Caki2 (cell line): ENCODE data around the gene VSIG10. TPM values are rescaled to one million over a fixed set of nuclear protein-coding genes. Genes with fewer than 3 reads are reported as not detected.
A peak's percentile ranks its signal among the peaks of the same experiment; 100 is the strongest.
"Not testable (repeated sequence)": the region's sequence is repeated elsewhere in the genome, so short reads cannot be mapped to it uniquely, and the experiment has no call there.

ENCODE experiments used
- DNase-seq: peaks from one replicate; pipeline ENCODE4 v3.0.0-alpha.2; 2015; ENCODE audit warnings: low read depth
- in situ Hi-C: cut with HindIII; loops from 2 replicates; pipeline ENCODE4 v1.10.0; 2016; ENCODE audit warnings: low sequenced_read_pairs, low pct_unique_long_range_greater_than_20kb, mixed read lengths
- total RNA-seq: library from RNA; depleted of rRNA; stranded (reverse); fragments of >200 nt; shearing (Covaris generic); gene quantifications from 2 replicates; pipeline ENCODE4 v1.2.3, GENCODE V29; 2014; ENCODE audit warnings: low replicate concordance; rRNA removed

The VSIG10 gene, protein sequence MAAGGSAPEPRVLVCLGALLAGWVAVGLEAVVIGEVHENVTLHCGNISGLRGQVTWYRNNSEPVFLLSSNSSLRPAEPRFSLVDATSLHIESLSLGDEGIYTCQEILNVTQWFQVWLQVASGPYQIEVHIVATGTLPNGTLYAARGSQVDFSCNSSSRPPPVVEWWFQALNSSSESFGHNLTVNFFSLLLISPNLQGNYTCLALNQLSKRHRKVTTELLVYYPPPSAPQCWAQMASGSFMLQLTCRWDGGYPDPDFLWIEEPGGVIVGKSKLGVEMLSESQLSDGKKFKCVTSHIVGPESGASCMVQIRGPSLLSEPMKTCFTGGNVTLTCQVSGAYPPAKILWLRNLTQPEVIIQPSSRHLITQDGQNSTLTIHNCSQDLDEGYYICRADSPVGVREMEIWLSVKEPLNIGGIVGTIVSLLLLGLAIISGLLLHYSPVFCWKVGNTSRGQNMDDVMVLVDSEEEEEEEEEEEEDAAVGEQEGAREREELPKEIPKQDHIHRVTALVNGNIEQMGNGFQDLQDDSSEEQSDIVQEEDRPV
- total RNA-seq = 14.9 and 80.6 TPM in 2 replicates

DNA sequence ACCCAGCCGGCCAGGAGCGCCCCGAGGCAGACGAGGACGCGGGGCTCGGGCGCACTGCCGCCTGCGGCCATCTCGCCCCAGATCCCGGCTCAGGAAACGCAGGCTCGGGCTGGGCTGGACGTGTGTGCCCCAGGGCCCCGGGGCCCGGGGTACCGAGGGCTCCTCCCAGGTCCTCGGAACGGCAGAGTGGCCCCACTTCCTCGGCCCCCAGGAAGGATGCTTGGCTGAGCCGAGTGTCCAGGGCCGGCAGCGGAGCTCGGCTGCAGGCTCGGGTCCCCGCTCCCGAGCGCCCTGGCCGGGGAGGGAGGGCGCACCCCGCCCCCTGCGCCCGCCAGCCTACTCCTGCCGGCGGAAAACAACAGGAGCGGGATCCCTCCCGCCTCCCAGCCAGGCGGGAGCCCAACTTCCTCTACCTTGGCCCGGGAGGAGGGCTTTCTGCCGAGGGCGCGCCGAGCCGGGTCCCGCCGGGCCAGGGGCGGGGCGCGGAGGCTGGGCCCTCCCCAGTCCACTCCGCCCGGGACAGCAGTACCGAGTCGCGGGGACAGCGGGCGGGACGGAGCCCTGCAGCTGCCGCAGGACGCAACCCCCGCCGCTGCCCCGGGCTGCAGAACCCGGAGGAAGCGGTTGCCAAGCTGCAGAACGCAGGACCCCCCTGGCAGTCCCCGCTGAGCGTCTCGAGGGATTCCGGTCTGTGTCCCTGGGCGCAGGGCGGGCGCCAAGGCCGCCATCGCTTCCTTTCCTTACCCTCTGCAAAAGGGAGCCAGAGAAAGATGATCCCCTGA is at the start of gene VSIG10:
Gene VSIG10 (minus strand): TSS at position 411 of the 782 bp plus-strand sequence. CDS start 340 bp downstream, at position 71.
- peak; percentile 90 for DNase-seq
- in situ Hi-C loops = no loop called here

DNA sequence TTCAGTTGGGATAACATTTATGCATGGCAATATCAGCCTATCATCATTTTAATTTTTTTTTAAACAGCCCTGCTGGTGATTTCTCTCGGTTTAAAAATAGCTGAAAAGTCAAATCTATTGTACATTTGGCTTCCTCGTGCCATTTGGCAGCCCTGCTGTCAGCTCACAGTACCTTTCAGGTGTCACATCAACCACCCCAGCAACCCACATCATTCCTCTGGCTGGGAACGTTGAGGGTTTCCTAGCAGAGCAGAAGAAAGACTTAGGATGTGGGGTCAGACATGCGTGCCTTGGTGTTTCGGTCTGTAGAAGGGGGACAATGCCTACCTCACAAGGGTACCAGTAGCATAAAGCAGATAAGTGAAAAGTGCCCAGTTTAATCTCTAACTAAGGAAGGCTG is 47.9 kb upstream of the VSIG10 start:
- DNase-seq = no peak
- in situ Hi-C loops = no loop called here

DNA sequence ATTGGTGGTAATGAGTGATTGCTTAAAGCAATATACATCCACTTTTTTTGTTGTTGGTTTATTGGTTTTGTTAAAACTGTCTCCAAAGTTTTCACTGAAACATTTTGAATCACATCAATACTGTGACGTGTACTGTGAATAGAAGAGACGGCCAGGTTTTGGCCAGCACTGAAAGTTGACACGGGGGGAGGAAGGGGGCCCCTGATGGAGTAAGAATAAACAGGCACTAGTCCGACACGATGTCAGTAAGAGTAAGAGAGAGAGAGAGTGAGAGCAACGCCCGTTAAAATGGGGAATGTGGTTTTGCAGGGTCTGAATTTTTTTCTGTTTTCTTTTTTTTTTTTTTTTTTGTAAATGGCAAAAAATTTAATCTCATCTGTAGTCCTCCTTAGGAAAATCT is 46.8 kb upstream of the VSIG10 start:
- in situ Hi-C loops = no loop called here
- DNase-seq = no peak

DNA sequence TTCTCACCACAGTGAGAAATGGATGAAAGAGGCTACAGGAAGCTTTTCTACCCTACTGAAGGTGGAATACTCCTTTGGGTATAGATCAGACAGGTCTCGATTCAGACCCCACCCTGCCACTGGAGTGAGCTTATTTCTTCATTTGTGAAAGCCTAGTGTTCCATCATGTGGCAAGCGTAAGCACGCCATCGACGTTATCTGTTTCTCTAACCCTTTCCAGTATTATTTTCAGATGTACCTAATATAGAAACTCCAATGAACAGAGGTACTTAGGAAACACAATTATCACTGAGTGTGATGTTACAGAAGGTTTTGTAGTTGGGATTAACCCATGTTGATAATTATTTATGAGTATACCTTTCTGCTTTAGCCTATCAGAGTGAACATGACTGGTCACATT is 44.5 kb upstream of the VSIG10 start:
- no peak for DNase-seq
- in situ Hi-C loops = no loop called here

DNA sequence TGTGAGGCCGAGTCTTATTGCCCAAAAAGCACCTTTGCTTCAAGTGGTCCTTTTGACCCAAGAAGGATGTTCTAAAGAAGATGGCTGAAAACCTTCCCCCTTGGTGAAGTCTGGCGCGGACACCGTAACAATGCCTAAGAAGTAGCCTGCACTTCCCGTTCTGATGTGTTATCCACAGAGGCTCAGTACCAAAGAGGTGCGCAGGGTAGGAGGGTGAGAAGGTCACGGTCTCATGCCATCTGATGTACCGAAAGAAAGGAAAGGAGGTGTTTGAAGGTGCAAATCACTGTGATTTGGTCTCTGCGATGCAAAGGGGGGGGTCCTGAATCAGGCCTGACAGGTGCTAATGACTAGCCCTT is 42.0 kb upstream of the VSIG10 start:
- in situ Hi-C loops = no loop called here
- DNase-seq = no peak

DNA sequence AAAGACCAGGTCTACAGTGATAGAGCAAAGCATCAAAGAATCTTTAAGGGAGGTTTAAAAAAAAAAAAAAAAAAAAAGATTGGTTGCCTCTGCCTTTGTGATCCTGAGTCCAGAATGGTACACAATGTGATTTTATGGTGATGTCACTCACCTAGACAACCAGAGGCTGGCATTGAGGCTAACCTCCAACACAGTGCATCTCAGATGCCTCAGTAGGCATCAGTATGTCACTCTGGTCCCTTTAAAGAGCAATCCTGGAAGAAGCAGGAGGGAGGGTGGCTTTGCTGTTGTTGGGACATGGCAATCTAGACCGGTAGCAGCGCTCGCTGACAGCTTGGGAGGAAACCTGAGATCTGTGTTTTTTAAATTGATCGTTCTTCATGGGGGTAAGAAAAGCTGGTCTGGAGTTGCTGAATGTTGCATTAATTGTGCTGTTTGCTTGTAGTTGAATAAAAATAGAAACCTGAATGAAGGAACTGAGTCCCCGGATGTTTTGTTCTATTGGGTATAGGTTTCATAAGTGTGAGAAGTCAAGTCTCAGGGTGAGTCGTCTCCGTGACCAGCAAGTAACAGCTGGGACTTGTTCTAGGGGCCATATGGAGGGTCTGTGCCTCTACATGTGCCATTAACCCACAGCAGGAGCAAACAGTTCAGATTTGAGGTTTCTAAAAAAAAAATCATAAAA is 41.4 kb upstream of the VSIG10 start:
- DNase-seq = no peak
- in situ Hi-C loops = no loop called here

DNA sequence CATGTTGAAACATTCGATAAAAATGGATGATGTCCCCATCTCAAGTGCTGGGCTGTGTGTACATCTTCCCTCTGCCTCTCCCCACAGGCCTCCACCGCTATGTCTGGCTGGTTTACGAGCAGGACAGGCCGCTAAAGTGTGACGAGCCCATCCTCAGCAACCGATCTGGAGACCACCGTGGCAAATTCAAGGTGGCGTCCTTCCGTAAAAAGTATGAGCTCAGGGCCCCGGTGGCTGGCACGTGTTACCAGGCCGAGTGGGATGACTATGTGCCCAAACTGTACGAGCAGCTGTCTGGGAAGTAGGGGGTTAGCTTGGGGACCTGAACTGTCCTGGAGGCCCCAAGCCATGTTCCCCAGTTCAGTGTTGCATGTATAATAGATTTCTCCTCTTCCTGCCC is 40.7 kb upstream of the VSIG10 start:
- no peak for DNase-seq
- in situ Hi-C loops = no loop called here

DNA sequence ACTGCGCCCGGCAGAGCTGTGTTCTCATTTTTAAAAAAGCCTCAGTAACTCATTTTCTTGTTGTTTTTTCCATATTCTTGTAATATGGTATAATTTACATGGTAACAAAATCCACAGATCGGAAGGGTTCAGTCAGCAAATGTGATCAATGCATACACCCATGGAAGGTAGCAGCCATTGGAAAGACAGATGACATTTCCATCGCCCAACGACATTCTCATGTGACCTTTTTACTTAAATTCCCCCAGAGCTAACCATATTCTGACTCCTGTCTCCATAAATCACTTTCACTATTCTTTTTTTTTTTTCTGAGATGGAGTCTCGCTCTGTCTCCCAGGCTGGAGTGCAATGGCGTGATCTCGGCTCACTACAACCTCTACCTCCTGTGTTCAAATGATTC is 37.0 kb upstream of the VSIG10 start:
- in situ Hi-C loops = no loop called here
- no peak for DNase-seq

DNA sequence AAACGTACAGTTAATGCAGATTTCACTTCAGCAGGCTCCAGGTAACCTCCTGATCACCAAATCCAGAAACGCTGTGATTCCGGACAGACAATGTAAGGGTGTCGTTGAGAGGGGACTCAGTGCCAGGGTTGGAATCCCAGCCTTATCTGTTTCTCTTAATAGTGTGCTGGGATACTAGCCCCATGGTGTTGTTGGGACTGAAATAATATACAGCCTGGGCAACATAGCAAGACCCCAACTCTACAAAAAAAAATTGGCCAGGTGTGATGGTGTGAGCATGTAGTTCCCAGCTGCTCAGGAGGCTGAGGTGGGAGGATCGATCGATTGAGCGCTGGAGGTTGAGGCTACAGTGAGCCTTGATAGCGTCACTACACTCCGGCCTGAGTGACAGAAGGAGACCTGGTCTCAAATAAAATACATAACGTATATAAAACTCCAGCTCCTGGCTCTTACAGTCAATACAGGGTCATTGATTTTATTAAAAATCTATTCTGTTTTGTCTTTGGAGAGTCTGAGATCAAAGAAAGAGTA is 33.4 kb upstream of the VSIG10 start:
- no peak for DNase-seq
- in situ Hi-C loops = no loop called here

DNA sequence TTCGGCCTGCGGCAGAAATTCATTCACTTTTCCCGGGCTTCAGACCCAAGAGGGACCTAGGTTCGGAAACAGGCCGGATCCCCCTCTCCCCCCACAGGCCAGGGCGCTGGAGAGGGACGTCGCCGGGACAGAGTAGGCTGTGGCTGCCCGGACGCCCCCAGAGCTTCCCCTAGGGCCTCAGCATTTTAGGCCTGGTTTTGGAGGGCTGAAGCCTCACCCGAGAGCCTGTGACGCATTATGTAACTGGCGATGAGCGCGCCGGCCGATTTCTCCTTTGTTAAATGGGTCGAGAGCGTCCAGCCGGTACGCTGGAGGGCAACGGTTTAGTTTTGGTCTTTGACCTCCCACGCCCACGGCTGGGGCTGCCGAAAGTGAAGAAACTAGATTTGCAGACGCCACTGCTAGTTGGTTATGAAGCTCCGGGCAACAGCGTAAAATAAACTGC is 32.8 kb upstream of the VSIG10 start:
- DNase-seq = no peak
- in situ Hi-C loops = no loop called here

DNA sequence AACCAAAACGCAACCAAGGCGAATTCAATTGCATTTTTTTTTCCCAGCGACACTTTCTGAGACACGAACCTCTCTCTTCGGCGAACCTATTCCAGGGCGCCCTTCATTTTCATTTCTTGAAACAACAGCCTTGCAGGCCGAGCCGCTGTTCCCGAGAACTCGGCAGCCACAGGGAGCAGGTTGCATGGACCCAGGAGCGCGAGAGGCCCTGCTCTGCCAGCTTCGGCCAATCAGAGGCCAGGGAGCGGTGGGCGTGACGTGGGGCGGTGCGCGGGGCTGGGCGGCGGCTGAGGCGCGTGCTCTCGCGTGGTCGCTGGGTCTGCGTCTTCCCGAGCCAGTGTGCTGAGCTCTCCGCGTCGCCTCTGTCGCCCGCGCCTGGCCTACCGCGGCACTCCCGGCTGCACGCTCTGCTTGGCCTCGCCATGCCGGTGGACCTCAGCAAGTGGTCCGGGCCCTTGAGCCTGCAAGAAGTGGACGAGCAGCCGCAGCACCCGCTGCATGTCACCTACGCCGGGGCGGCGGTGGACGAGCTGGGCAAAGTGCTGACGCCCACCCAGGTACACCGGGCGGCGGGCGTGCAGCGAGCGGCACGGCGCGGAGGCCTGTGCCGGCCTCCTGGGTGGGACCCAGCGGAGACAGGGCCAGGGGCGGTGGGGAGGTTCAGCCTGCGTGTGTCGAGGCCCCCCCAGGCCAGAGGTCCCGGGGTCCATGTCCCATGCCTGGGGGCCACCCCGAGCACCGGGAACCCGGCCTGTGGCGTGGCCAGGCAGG is 32.2 kb upstream of the VSIG10 start, which contains the start of gene PEBP1:
Gene PEBP1 (plus strand): TSS at position 337 of the 771 bp plus-strand sequence. CDS start 86 bp downstream, at position 423.
- in situ Hi-C loops = no loop called here
- peak; percentile 92 for DNase-seq

DNA sequence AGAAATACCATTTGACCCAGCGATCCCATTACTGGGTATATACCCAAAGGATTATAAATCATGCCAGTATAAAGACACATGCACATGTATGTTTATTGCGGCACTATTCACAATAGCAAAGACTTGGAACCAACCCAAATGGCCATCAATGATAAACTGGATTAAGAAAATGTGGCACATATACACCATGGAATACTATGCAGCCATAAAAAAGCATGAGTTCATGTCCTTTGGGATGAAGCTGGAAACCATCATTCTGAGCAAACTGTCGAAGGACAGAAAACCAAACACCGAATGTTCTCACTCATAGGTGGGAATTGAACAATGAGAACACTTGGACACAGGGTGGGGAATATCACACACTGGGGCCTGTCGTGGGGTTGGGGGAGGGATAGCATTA is 25.6 kb upstream of the VSIG10 start:
- DNase-seq, in situ Hi-C loops: not testable (repeated sequence)

DNA sequence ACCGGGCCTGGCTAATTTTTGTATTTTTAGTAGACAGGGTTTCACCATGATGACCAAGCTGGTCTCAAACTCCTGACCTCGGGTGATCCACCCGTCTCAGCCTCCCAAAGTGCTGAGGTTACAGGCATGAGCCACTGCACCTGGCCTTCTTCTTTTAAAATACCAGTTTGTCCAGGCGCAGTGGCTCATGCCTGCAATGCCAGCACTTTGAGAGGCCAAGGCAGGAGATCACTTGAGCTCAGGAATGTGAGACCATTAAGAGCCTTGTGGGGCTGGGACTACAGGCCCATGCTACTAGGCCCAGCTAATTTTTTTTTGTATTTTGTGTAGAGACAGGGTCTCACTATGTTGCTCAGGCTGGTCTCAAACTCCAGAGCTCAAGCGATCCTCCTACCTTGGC is 24.1 kb upstream of the VSIG10 start:
- DNase-seq = no peak
- in situ Hi-C loops = no loop called here

DNA sequence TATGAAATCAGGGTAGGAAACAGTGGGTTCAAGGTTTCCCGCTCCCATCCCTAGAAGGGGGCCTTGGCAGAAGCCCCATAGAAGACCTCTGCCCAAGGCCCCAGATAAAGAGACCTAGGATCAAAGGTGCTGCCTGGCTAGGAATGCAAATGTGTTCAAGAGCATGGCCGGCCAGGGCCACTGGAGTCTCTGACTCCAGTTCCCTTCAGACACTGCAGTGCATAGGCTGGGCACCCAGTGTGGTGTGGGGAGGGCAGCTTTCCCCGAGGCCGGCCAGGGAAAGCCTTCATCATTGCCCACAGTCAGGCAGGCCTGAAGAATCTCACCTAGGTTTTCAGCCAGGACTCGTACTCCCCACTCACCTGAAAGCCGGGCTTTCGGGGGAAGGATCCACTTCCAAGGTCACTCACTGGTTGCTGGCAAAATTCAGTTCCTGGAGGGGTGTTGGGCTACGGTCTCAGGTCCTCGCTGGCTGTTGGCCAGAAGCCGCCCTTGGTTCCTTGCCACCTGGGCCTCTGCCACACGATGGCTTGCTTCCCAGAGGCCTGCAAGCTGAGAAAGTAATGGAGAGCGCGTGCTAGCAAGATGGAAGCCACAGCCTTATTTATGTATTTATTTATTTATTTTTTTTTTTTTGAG is 22.4 kb upstream of the VSIG10 start:
- no peak for DNase-seq
- in situ Hi-C loops = no loop called here

DNA sequence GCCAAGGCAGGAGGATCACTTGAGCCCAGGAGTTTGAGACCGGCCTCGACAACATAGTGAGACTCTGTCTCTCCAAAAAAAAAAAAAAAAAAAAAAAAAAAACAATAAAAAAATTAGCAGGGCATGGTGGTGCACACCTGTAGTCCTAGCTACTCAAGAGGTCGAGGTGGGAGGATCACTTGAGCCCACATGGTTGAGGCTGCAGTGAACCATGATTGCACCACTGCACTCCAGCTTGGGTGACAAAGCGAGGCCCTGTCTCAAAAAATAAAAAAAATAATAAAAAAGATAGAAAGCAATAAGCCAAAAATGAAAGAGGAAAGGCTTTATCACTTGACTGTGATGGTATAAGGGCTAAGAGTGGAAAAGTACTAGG is 21.9 kb upstream of the VSIG10 start:
- in situ Hi-C loops = no loop called here
- DNase-seq = no peak

DNA sequence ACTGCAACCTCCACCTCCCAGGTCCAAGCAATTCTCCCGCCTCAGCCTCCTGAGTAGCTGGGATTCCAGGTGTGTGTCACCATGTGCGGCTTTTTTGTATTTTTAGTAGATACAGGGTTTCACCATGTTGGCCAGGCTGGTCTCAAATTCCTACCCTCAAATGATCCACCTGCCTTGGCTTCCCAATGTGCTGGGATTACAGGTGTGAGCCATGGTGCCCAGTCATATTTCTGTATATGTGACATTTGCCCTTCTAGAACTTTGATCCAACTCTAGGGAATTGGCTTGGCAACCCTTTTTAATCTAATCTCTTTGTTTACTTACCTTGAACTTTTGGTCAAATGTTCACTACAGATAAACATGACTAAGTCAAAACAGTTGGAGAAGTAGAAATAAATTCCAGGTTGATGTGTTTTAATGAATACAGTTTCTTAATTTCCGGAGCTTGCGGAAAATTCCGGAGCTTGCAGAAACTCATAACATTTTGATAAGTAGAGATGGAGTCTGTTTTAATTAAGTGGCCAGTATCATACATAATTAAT is 20.6 kb upstream of the VSIG10 start:
- no peak for DNase-seq
- in situ Hi-C loops = no loop called here

DNA sequence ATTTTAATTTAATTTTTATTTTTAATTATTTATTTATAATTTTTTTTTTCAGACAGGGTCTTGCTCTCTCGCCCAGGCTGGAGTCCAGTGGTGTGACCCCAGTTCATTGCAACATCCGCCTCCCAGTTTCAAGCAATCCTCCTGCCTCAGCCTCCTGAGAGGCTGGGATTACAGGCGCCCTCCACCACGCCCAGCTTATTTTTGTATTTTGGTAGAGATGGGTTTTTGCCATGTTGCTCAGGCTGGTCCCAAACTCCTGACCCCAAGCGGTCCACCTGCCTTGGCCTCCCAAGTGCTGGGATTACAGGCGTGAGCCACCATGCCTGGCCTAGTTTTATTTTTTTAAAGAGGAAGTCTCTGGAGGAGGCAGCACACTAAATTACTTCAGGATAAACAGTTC is 18.5 kb upstream of the VSIG10 start:
- DNase-seq = no peak
- in situ Hi-C loops = no loop called here
